Hepatocyte (in vitro differentiated cells): ENCODE data around the gene TPST1.

Experiments used
- CTCF ChIP-seq: fragments of 200-600 bp; sonication (generic); IDR thresholded peaks from 2 replicates; pipeline ENCODE4 v1.5.1; 2016; ENCODE audit warnings: antibody characterized with exemption, mild to moderate bottlenecking; ENCODE audit not compliant: poor library complexity
- EZH2 ChIP-seq: fragments of 200-600 bp; sonication (generic); IDR thresholded peaks from 2 replicates; pipeline ENCODE4 v1.6.1; 2016; ENCODE audit warnings: antibody characterized with exemption, mild to moderate bottlenecking, borderline replicate concordance
- EZH2phosphoT487 ChIP-seq: fragments of 200-600 bp; sonication (generic); IDR thresholded peaks from one replicate; pipeline ENCODE4 v1.6.1; 2018; ENCODE audit warnings: antibody characterized with exemption, mild to moderate bottlenecking, low read depth, moderate library complexity; ENCODE audit not compliant: unreplicated experiment, severe bottlenecking

GRCh38 chr7:66282591-66282935, 77.4 kb downstream of the TPST1 start:
- TF ChIP-seq CTCF = no peak
- no peak for TF ChIP-seq EZH2
- TF ChIP-seq EZH2phosphoT487 = no peak
